Right renal pelvis (tissue), 4 donors: Measurements from ENCODE around the gene CDKN2A. TPM values are rescaled to one million over a fixed set of nuclear protein-coding genes. Genes with fewer than 3 reads are reported as not detected.

Experiments used
- DNase-seq, 4 donors: peaks; one replicate each; pipeline ENCODE4 v3.0.0-alpha.2; 2013; ENCODE audit warnings: low read depth in 4 of 4, low spot score in 3 of 4, missing footprints in 1 of 4
- polyA plus RNA-seq, 4 donors: library from polyadenylated mRNA; unstranded; fragments of 120-200 nt; gene quantifications; one replicate each; pipeline ENCODE4 v1.2.1, GENCODE V29; 2013; ENCODE audit not compliant: insufficient read length in 4 of 4

Gene CDKN2A
- polyA plus RNA-seq, 4 donors = 0.24 to 0.25 TPM; not detected in 2

DNA sequence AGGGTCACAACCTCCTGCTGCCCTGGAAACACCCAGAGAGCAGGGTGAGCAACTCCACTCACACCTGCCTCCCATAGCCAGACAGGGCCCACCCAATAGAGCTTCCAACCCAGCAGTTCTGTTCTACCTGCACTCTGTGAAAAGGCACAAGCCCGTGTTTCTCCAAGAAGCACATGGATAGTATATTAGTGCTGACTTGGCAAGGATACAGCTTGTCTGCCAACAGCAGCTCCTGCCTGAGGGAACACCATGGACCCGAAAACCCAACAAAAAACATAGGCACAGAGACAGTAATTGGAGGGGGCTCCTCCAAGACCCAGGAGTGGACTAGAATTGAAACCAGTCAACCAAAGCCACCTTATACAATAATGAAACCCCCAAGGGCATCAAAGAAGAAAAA is 48.6 kb downstream of the CDKN2A start:
- no peak for DNase-seq

DNA sequence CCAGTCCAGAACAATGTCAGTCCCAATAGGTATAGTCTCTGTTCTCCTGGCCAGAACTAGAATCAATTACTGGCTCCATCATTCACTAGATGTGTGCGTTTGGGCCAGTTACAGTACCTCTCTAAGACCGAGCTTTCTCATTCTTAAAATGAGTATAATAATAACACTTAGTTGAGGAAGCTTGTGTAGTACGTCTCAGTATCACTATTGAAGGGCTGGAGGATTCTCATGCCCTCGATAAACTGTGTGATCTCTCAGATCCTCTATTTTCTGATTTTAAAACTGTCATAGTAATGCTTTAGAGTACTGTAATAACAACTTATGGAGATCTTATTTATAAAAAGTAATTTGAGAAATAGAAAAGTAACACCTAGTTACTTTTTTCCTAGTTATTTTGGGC is 50.7 kb downstream of the CDKN2A start:
- DNase-seq = no peak

DNA sequence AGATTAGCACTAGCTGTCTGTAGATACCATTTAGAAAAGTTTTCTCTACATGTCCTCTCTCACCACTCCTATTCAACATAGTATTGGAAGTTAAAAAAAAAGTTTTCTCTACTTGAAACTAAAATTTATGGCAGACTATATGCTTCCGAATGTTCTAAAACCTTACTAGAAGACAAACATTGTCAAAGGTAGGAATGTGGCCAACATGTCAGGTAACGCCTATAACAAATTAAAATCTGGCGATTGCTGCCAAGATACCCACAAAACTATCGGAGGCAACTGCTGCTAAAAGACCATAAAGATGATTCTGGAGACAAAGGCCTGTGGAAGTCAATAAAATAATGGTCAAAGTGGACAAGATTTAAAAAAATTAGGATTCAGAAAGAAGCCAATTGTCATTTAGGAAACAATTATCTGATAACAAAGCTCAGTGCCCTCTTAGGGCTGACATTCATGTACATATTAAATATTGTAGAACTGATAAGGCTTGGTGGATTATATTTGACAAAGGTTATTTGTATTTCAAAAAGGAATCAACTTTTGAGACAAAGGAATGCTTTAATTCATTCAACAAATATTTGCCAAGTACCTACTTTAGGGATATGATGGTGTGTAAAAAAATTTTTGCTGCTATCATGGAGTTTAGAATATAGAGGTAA is 52.7 kb downstream of the CDKN2A start:
- no peak for DNase-seq

DNA sequence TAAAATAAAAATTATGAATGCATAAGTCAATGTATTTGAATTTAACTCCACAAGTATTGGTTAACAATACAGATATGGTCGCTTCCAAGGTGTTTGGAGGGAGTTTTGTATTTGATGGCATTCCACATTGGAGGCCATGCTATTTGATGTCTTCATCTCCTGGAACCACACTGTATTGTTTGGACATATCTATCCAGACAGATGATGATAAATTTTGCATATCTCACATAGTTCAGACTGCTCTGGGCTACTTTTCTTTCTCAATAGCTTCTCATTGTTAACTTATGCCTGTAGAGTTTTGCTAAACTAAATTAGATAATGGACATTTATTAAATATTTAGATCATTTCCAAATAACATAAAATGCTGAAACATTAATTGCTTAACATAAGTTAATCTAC is 58.0 kb downstream of the CDKN2A start:
- no peak for DNase-seq

DNA sequence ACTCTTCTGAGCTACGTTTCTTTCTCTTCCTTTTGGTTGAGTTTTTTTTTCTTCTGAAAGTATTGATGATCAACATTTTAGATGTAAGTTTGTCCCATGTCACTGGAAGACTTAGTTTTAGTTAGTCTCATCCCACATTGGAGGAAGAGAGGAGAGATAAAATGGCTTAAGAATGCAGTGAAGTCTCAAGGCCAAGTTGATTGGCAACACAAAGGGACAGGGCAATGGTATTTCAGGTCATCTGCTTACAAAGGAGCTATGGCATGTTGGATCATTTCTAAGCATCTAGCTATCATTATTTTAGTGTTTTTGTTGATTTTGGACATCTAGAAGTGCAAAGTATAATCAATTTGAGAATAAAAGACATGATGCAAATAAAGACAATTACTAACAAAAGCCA is 58.6 kb downstream of the CDKN2A start:
- DNase-seq = no peak

DNA sequence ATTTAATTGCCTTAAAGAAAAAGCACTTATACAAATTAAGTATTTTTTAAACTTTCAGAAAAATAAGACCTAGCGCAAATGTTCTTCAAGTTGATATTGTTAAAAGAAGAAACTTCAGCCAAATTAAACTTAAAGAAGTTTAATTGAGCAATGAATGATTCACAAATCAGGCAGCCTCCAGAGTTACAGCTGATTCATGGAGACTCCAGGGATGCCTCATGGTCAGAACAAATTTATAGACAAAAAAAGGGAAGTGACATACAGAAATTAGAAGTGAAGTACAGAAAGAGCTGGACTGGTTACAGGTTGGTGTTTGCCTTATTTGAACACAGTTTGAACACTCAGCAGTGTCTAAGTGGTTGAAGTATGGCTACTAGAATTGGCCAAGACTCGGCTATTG is 60.3 kb downstream of the CDKN2A start:
- no peak for DNase-seq

DNA sequence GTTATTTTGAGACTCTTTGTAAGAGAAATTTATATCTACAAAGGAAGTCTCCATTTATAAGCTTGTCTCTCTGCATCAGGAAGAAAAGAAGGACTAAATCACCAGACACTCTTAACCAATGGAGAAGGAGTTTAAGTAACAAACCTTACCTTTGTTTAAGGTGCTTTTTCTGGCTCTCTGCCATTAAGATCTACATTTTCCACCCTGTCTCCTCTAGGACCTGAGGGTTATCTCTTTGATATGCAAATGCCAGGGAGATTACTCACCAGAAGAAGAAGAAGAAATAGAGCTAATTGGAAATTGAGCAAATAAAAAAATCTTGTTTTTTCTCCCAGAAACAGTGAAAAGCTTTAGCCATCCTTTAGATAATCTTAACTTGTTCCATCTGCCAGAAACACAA is 60.9 kb downstream of the CDKN2A start:
- DNase-seq = no peak

DNA sequence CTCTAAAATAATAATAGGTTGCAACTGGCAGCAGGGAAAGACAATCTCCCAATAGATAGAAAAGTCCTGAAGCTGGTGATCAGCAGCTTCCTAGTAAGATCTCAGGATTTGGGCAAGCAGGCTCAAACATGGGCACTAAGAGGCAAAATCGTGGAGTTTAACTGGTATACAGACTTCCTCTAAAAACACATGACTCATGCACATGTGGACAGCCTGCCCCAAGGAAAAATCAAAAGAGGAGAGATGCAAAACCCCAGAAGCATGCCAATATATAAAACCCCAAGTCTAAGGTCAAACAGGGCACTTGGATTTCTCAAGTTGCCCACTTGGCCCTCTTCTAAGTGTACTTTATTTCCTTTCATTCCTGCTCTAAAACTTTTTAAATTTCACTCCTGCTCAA is 62.8 kb downstream of the CDKN2A start:
- DNase-seq = no peak

DNA sequence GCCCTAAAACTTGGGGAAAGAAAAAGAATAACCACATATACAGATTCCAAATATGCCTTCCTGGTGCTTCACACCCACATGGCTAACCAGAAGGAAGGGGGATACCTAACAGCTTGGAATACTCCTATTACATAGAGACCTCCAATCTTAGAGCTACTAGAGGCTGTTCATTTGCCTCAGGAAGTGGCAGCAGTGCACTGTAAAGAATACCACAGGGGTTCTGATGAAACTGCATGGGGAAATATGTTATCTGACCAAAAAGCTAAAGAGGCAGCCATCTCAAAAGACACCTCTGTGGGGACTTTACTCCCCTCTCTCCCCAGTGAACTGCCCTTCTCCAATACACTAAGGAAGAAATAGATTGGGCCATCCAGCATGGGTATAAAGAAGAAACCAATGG is 66.4 kb downstream of the CDKN2A start:
- no peak for DNase-seq

DNA sequence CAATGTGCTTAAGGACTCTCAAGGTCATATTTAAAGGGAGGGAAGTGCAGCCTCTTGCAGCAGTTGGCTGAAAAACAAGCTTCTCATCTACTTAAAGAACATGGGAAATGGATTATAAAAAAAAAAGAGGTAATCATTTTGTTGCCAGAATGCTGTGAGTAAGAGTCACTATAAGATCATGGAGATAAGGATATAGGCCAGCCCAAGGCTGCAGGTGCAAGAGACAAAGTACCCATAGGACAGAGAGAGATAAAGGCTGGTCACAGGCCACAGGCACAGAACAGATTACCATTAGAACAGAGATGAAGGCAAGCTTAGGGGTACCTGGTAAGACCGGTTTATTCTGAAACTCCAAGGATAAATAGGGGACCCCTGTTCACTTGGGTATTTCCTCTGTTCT is 70.5 kb downstream of the CDKN2A start:
- DNase-seq = no peak

DNA sequence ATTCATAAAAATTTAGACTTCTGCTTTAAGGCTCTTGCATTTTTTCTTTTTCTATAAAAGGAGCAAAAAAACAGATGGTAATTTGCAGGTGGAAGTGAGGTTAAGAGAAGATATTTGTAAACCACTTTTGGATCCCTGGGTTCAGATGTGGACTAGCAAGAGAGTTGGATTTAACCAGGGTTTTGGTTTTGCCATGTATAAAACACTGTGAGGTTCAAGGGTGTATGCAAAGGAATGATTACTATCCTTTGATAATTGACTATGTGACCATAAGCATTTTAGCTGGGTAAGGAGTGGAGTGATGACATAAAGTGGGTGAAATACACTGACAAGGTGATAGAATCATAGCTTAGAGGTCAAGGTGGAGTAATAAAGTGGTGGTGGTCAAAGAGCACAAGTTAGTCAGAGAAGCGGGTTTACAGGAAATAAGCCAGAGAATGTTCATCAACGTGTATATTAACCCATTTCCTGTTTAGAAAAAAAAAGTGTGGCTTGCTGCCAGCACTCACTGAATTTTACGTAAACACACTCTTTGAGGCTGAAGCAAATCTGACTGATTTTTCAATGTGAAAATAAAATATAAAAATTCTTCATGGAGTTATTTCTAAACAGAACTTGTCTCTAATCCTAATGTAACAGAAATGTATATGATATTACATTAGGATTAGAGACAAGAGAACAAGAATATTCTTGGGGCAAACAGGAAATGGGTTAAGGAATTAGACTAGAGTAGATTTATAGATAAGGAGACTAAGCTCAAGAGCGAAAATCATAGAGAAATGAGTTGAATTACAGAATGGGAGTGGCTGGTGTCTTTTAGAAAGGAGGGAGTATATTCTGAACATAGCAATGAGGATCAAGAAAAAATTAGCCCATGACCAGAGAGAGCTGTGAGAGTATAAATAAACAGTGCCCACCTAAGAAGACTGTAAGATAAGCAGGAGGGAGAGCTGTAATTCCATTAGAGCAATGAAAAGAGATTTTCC is 74.5 kb downstream of the CDKN2A start:
- DNase-seq = no peak

Other genes starting within 250 kb of the CDKN2A start
- gene MTAP, start 191.8 kb downstream of the CDKN2A start, polyA plus RNA-seq = 10 to 100 TPM; 38.5 to 50.4 (median 46.1) TPM
- gene CDKN2B-AS1, start 399 bp upstream of the CDKN2A start, polyA plus RNA-seq = under 1 TPM in 2 of 4 donors, not detected in 2; 0.08 to 0.11 TPM
- gene CDKN2B, start 14.9 kb upstream of the CDKN2A start, polyA plus RNA-seq = under 1 TPM; 0.17 to 0.56 (median 0.28) TPM